Measurements from ENCODE around the gene PACS1. TPM values are rescaled to one million over a fixed set of nuclear protein-coding genes. Genes with fewer than 3 reads are reported as not detected.

Gene PACS1
- total RNA-seq, 1 experiment from 2014 or later = 41.1 TPM

DNA sequence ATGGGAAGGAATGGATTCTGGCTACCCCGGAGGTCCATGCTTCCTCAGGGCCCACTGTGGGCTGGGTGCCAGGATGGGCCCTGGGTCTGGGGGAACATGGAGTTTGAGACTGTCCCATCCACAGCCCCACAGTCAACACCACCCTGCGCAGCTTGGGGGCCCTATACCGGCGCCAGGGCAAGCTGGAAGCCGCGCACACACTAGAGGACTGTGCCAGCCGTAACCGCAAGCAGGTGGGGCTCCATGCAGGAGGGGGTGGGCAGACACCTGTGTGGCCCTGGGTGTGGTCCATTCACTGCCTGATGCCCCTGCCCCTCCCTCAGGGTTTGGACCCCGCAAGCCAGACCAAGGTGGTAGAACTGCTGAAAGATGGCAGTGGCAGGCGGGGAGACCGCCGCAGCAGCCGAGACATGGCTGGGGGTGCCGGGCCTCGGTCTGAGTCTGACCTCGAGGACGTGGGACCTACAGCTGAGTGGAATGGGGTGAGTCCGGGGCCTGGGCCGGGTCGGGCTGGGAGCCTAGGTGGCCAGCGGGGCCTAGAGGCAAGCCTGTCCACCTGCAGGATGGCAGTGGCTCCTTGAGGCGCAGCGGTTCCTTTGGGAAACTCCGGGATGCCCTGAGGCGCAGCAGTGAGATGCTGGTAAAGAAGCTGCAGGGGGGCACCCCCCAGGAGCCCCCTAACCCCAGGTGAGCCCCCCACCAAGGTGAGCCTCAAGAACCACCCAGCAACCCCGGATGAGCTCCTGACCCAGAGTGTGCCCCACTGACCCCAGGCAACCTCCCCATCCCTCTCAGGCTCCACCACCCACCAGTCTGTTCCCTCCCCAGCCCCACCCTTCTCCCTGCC, 195.7 kb downstream of the PACS1 start:
- H4K20me1 ChIP-seq (ENCODE audit: insufficient read depth) = no peaks in the 10 kb centered on the region
- H3K36me3 ChIP-seq (ENCODE audit: control insufficient read depth in 1 of 2, insufficient read depth in 2 of 2, low read length in 2 of 2) = peaks cover 8 to 12% of the 10 kb centered on the region in 2 experiments; a peak in 3 of 4 replicates
- TF ChIP-seq EGR1 (IDR thresholded peaks at IDR 0.05; ENCODE audit: low read depth) (no peak), ELF1 (IDR thresholded peaks at IDR 0.05; ENCODE audit: borderline replicate concordance, low read depth) (no peak), RAD21 (IDR thresholded peaks at IDR 0.05; ENCODE audit: low read depth) (no peak), SP1 (IDR thresholded peaks at IDR 0.05; ENCODE audit: low read depth) (no peak), TCF7L2 (IDR thresholded peaks at IDR 0.05; ENCODE audit: borderline replicate concordance, extremely low read depth, insufficient read depth, insufficient read length) (no peak), EZH2 (IDR thresholded peaks at IDR 0.05) (no peak), ZNF274 (IDR thresholded peaks at IDR 0.05; ENCODE audit: low read depth, low read length) (no peak), POLR2A (IDR thresholded peaks at IDR 0.05; ENCODE audit: borderline replicate concordance, extremely low read depth, insufficient read depth, insufficient read length) (no peak), FOSL1 (IDR thresholded peaks at IDR 0.05; ENCODE audit: low read depth) (no peak), POLR2AphosphoS5 (IDR thresholded peaks at IDR 0.05; ENCODE audit: low read depth, low read length) (no peak), SRF (IDR thresholded peaks at IDR 0.05; ENCODE audit: low read depth) (no peak), YY1 (IDR thresholded peaks at IDR 0.05; ENCODE audit: extremely low read depth, insufficient replicate concordance, low read depth, low read length) (no peak), CBX3 (IDR thresholded peaks at IDR 0.05; ENCODE audit: low read depth) (no peak)
- TF ChIP-seq, protein P1, sequence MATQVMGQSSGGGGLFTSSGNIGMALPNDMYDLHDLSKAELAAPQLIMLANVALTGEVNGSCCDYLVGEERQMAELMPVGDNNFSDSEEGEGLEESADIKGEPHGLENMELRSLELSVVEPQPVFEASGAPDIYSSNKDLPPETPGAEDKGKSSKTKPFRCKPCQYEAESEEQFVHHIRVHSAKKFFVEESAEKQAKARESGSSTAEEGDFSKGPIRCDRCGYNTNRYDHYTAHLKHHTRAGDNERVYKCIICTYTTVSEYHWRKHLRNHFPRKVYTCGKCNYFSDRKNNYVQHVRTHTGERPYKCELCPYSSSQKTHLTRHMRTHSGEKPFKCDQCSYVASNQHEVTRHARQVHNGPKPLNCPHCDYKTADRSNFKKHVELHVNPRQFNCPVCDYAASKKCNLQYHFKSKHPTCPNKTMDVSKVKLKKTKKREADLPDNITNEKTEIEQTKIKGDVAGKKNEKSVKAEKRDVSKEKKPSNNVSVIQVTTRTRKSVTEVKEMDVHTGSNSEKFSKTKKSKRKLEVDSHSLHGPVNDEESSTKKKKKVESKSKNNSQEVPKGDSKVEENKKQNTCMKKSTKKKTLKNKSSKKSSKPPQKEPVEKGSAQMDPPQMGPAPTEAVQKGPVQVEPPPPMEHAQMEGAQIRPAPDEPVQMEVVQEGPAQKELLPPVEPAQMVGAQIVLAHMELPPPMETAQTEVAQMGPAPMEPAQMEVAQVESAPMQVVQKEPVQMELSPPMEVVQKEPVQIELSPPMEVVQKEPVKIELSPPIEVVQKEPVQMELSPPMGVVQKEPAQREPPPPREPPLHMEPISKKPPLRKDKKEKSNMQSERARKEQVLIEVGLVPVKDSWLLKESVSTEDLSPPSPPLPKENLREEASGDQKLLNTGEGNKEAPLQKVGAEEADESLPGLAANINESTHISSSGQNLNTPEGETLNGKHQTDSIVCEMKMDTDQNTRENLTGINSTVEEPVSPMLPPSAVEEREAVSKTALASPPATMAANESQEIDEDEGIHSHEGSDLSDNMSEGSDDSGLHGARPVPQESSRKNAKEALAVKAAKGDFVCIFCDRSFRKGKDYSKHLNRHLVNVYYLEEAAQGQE (IDR thresholded peaks at IDR 0.05; ENCODE audit: low read depth) = no peak
- TF ChIP-seq, protein P2, sequence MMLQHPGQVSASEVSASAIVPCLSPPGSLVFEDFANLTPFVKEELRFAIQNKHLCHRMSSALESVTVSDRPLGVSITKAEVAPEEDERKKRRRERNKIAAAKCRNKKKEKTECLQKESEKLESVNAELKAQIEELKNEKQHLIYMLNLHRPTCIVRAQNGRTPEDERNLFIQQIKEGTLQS (IDR thresholded peaks at IDR 0.05) = no peak
- TF ChIP-seq, protein P3, sequence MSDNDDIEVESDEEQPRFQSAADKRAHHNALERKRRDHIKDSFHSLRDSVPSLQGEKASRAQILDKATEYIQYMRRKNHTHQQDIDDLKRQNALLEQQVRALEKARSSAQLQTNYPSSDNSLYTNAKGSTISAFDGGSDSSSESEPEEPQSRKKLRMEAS (IDR thresholded peaks at IDR 0.05) = no peak
- TF ChIP-seq, protein P4, sequence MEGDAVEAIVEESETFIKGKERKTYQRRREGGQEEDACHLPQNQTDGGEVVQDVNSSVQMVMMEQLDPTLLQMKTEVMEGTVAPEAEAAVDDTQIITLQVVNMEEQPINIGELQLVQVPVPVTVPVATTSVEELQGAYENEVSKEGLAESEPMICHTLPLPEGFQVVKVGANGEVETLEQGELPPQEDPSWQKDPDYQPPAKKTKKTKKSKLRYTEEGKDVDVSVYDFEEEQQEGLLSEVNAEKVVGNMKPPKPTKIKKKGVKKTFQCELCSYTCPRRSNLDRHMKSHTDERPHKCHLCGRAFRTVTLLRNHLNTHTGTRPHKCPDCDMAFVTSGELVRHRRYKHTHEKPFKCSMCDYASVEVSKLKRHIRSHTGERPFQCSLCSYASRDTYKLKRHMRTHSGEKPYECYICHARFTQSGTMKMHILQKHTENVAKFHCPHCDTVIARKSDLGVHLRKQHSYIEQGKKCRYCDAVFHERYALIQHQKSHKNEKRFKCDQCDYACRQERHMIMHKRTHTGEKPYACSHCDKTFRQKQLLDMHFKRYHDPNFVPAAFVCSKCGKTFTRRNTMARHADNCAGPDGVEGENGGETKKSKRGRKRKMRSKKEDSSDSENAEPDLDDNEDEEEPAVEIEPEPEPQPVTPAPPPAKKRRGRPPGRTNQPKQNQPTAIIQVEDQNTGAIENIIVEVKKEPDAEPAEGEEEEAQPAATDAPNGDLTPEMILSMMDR (IDR thresholded peaks at IDR 0.05 in 2 of 3, conservative IDR thresholded peaks at IDR 0.05 in 1 of 3; ENCODE audit: borderline replicate concordance in 1 of 3, insufficient read depth in 1 of 3, low read depth in 2 of 3, low read length in 2 of 3) = no peak
- no peaks in the 10 kb centered on the region for H3K27me3 ChIP-seq (ENCODE audit: insufficient read depth, low read length)
- POLR2A ChIA-PET = no interaction called here
- no peak overlapping the region for H3K4me2 ChIP-seq (ENCODE audit: low read length)
- DNase-seq (ENCODE audit: low read depth, low spot score) = no peak
- H2AFZ ChIP-seq (ENCODE audit: low read depth, low read length, poor library complexity, severe bottlenecking) = no peak overlapping the region
- H3K9me2 ChIP-seq (ENCODE audit: insufficient read depth) = no peaks in the 10 kb centered on the region
- no peak for ATAC-seq
- CTCF ChIA-PET = interaction anchor here (0.7 to 2.6 kb wide), 3 partner anchors 24 to 64 kb away, joined by 3 to 8 read pairs (median 3); partner anchors contain the start of gene YIF1A
- peak overlapping the region; percentile 69; the same call in 1 of the 2 replicates for H3K27ac ChIP-seq (ENCODE audit: low read depth, low read length)
- BruUV-seq (replicated peaks) = no TSS peak
- no peaks in the 10 kb centered on the region for H3K9me3 ChIP-seq (ENCODE audit: control insufficient read depth in 1 of 2, insufficient read depth in 1 of 2, low read depth in 1 of 2, low read length in 2 of 2)
- intact Hi-C loops (cut with micrococcal nuclease) = no loop called here
- H3K4me1 ChIP-seq (ENCODE audit: control insufficient read depth in 1 of 2, insufficient read depth in 2 of 2, low read length in 2 of 2) = peaks cover 6 to 26% of the 10 kb centered on the region in 2 experiments
- RAD21 ChIA-PET (ENCODE audit: low non-redundant PET in 1 of 2, low total read pairs in 2 of 2, uncharacterized antibody in 2 of 2, unreplicated experiment in 2 of 2) = no interaction called here
- H3K4me3 ChIP-seq (replicated peaks in 1 of 2; ENCODE audit: low read depth in 1 of 2, low read length in 2 of 2) = no peak overlapping the region
- no peak overlapping the region for H3K9ac ChIP-seq (ENCODE audit: low read length)
- H3K79me2 ChIP-seq (ENCODE audit: insufficient read depth, low read length) = peaks cover 21% of the 10 kb centered on the region

Measured in HCT116 (cell line).